GM19468 (cell line): Measurements from ENCODE around the gene MYBPH.

ENCODE experiments used
- ATAC-seq: cut with Tn5 transposase; IDR thresholded peaks from one replicate; pipeline ENCODE4 v1.9.1; 2021; ENCODE audit warnings: mild to moderate bottlenecking, moderate library complexity, moderate number of reproducible peaks; ENCODE audit not compliant: unreplicated experiment; ENCODE audit errors: extremely low read depth

Gene MYBPH

GRCh38 chr1:203136409-203137042, 39.1 kb downstream of the MYBPH start:
- no peak for ATAC-seq

GRCh38 chr1:203135636-203136305, 39.9 kb downstream of the MYBPH start:
- no peak for ATAC-seq

GRCh38 chr1:203133970-203134725, 41.5 kb downstream of the MYBPH start:
- no peak for ATAC-seq

DNA sequence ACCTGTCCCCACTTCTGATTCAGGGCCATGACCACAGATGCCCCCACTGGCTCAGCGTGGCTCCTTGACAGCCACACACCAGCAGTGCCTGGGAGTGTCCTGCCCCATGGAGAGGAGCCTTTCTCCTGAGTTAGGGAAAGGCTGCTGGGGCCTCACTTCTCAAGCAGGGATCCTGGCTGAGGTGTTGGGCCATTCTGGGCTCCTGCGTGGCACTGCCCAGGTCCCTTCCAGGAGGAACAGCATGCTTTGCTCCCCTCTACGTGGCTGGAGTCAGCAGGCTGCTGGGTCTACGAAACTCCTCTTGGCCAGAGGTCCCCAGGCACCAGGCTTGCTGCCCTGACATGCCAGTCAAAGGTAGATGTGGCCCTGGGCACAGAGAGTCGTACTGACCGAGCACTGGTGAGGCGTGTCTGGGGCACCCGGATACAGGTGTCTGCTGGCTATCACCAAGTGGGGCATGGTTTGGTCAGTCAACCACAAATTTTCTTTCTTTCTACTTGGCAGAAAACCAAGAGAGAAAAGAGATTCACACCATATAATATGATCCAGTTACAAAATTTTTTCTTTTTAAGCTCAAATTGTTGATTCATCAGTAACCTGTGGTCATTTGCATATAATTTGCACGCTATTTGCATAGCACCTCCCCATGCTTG, 44.0 kb downstream of the MYBPH start:
- no peak for ATAC-seq

GRCh38 chr1:203130358-203130985, 45.2 kb downstream of the MYBPH start:
- ATAC-seq = no peak

DNA sequence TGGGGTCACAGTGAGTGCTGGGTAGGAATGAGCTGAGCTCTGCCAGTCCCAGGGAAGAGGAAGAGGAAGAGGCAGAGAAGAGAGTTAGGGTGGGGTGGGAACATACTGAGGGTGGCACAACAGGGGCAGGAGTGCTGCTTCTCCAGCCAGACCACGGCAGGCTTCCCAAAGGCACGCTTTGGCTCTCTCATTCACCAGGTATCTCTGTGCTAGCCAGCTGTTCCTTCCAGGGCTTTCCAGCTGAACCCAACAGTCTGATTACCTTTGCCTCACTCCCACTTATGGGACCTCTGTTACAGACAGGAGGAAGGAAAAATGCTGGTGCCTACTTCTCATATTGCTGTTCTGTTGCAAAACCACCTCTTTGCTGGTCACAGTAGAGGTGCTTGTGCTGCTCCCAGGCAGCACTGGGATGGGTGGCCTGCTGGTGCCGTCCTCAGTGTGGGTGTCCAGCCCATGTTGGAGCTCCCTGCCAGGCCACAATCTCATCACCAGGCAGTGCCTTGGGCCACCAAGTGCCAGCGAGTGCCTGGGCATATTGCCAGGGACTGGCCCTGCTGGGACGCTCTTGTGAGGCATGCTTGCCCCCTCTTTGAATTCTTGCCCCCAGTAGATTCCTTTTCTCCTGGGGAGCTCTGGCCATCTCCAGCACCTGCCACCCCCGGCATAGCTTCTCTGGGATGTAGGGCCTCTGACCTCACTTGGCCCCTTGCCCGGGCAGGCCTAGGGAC, 46.0 kb downstream of the MYBPH start:
- ATAC-seq = no peak

GRCh38 chr1:203128716-203129500, 46.7 kb downstream of the MYBPH start:
- ATAC-seq = no peak

DNA sequence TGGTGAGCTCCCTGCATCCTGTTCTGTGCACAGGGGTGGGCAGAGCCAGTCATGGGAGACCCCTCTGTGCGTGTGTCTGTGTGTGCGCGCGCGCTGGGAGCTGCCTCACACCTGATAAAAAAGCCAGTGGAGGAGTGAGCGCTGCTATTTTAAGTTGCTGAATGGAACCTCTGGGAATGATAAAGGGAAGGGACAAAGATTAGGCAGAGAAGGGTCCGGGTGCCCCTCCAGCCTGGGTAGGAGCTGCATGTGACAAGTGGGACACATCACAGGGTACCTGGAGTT, 47.3 kb downstream of the MYBPH start:
- ATAC-seq = no peak

GRCh38 chr1:203127666-203128430, 47.8 kb downstream of the MYBPH start, which contains the start of gene ADORA1:
ADORA1 (plus strand) TSS chr1:203127726; CDS start chr1:203128842, 1,116 bp downstream.
- ATAC-seq = no peak

GRCh38 chr1:203126866-203127665, 48.6 kb downstream of the MYBPH start:
- ATAC-seq = no peak

GRCh38 chr1:203126151-203126865, 49.3 kb downstream of the MYBPH start:
- no peak for ATAC-seq

DNA sequence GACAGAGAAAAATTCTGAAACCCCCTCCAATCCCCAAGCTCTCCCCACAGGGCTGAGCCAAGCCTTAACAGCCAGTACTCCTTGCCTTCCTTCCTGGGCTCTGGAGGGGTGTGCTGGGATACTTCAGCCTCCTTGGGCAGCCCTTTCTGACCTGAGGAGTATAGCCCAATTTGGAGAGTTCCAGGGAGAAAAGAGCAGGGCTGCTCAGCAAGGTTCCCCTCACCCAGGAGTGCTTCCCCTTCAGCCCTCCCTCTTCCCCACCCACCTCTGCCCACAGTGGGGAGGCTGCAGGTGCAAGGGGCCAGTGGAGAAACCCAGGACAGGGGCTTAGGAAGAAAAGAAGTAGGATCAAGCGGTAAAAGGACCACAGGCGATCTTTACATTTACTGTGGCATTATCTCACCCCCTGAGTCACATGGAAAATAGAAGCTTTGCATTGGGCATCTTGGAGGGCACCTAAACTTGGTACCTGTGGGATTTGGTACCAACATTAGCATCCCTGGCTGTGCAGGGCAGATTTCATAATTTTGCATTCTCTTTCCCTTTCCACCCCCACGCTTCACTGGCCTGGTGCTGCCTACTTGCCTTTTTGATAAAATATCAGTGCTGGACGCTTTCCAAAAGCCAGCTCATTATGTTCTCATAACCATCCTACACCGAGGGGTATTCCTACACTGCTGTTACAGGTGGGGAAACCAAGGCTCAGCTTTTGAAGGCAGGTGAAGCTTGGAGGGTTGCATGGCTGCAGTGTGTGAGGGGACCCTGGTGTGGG, 50.9 kb downstream of the MYBPH start:
- ATAC-seq = no peak

GRCh38 chr1:203124011-203124410, 51.6 kb downstream of the MYBPH start:
- no peak for ATAC-seq

DNA sequence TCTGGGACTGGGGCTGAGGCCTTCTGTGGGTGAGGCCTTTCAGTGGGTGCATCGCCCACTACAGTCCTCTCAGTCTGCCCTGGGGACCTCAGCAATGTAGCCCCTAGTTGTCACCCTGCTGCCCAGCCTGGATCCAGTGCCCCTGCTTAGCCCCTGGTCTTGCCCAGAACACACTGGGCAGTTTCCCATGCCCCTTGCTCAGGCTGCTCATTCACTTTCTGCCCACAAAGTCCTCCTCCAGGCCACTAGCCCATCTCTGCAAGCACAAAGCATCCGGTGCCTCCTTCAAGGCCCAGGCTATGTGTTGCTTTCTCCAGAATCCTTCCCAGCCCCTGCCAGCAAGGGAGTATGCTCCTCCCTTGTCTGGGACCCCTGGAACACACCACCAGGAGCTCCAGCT, 53.5 kb downstream of the MYBPH start:
- ATAC-seq = no peak

DNA sequence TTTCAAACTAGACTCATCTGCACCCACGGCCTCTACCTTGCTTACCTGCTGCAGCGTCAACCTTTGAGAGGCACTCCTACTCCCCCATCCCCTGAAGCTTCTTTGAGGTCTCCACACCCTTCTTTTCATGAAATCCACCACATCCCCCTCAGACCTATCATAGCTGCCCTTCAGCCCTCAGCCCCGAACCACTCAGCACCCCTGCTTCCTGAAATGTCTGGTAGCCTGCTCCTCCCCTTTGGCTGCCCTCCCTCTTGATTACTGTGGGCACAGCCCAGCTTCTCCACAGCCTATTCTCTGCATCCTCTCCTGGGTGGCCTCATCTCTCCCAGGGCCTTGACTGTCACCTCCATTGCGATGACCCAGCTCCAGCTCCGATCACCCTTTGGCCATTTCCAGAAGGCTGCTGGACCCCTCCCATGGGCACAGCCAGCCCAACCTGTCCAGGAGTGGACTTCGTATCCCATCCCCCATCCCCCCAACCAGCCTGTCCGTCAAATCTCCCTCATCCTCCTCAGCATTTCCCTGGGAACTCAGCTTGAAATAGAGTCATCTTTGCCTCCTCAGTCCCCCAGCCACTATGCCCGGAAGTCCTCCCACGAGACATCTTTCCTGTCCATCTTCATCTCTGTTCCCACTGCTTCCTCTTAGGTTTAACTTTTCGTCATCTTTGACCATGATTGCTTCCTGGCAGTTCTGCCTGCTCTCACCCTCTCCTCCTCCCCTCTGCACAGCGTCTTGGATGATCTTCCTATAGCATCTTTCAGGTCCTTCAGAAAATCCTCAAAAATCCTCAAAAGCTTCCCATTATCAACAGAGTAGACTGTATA, 54.2 kb downstream of the MYBPH start:
- no peak for ATAC-seq
